GM15510 (cell line): ENCODE results near the gene FGFBP1.

ENCODE experiments used
- POLR2A ChIP-seq: IDR thresholded peaks from 3 replicates; pipeline ENCODE4 v1.6.1; 2011; ENCODE audit warnings: borderline replicate concordance; ENCODE audit not compliant: insufficient read length; ENCODE audit errors: extremely low read depth

The FGFBP1 gene

GRCh38 chr4:15958562-15958961, 20.0 kb upstream of the FGFBP1 start:
- TF ChIP-seq POLR2A: no peak

- no peak for TF ChIP-seq POLR2A
Observed at GRCh38 chr4:15956179-15956850, 17.8 kb upstream of the FGFBP1 start.

GRCh38 chr4:15955670-15956069, 17.1 kb upstream of the FGFBP1 start:
- no peak for TF ChIP-seq POLR2A

- no peak for TF ChIP-seq POLR2A
Observed at GRCh38 chr4:15953625-15954024, 15.1 kb upstream of the FGFBP1 start.

- no peak for TF ChIP-seq POLR2A
Observed at GRCh38 chr4:15951781-15952180, 13.2 kb upstream of the FGFBP1 start.

- TF ChIP-seq POLR2A: no peak
Observed at GRCh38 chr4:15948826-15949225, 10.3 kb upstream of the FGFBP1 start.

GRCh38 chr4:15947684-15948083, 9.1 kb upstream of the FGFBP1 start:
- TF ChIP-seq POLR2A: no peak

- no peak for TF ChIP-seq POLR2A
Observed at GRCh38 chr4:15945516-15945915, 7.0 kb upstream of the FGFBP1 start.

GRCh38 chr4:15944895-15945294, 6.4 kb upstream of the FGFBP1 start:
- no peak for TF ChIP-seq POLR2A

GRCh38 chr4:15942283-15942682, 3.7 kb upstream of the FGFBP1 start:
- no peak for TF ChIP-seq POLR2A

GRCh38 chr4:15938182-15938581, 358 bp downstream of the FGFBP1 start:
- TF ChIP-seq POLR2A: no peak

GRCh38 chr4:15936495-15936894, 2.0 kb downstream of the FGFBP1 start:
- TF ChIP-seq POLR2A: no peak

- TF ChIP-seq POLR2A: no peak
Observed at GRCh38 chr4:15935504-15936402, 2.8 kb downstream of the FGFBP1 start.

GRCh38 chr4:15934259-15934658, 4.3 kb downstream of the FGFBP1 start:
- TF ChIP-seq POLR2A: no peak

GRCh38 chr4:15931451-15932210, 6.9 kb downstream of the FGFBP1 start:
- no peak for TF ChIP-seq POLR2A

- no peak for TF ChIP-seq POLR2A
Observed at GRCh38 chr4:15930314-15930713, 8.2 kb downstream of the FGFBP1 start.

- TF ChIP-seq POLR2A: no peak
Observed at GRCh38 chr4:15929540-15929939, 9.0 kb downstream of the FGFBP1 start.
